GM19468 (cell line): Measurements from ENCODE around the gene MRGPRF.

Experiments used
- ATAC-seq: cut with Tn5 transposase; IDR thresholded peaks from one replicate; pipeline ENCODE4 v1.9.1; 2021; ENCODE audit warnings: mild to moderate bottlenecking, moderate library complexity, moderate number of reproducible peaks; ENCODE audit not compliant: unreplicated experiment; ENCODE audit errors: extremely low read depth

Gene MRGPRF

DNA sequence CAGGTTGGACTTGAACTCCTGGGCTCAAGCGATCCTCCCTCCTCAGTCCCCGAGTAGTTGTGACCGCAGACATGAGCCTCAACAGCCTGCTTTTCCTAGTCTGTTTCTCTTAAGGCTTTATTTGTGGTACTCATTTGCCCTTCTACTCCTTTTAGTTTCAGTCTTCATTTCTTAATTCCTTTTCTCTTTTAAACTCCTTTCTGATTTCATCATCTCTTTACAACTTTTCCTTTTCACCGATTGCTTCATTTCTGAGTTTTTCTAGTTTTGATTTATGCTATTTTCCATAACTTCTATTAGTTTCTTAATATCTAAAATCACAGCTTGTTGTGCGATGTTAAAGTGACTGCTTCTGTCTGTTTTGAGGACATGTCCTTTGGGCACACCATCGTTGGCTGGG is 17.3 kb upstream of the MRGPRF start:
- no peak for ATAC-seq

DNA sequence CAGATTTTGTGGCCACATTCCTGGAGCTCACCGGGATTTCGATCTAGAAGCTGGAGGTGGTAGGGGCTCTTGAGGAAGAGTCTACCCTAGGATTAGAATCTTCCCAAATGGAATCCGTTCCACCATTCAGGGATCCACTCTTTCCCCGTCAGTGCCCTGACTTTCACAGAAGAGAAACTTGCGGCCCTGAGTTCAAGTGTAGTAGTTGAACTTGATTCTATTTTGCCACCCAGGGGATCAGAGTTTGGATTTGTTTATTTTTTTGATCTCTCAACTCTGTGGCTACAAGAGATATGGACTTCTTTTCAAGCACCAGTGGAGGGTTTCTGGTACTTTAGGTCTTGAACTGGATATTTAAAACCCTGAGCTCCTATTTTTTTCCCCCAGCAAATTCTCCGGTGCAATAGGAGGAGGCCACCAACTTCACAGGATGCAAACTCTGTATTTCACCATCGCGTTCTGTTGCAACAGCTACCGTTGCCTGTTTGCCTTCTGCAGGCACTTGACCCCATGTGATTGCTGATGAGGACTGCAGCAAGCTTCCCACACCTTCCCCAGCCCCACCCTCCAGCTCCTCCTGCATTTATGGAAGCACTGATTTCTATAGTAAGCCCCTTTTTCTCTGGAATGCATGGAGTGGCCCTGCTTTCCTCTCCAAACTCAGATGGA is 14.8 kb upstream of the MRGPRF start:
- ATAC-seq = no peak

DNA sequence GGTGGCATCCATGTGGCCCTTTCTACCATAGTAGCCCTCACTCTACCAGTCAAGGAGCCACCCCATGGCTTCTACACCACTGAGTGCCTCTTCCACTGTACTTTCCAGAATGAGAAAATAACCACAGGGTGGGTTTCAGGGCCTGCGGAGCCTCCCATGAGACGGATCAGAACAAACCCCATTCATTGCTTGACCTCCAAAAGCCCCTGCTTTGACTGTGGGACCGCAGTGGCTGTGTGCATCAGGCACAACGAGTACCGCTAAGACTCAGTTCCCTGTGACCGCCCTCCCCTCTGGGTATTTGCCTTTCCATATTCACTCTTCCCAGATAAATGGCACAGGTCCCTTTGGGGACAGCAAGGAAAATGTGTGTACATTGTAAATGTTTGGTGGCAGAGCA is 11.5 kb upstream of the MRGPRF start:
- no peak for ATAC-seq

DNA sequence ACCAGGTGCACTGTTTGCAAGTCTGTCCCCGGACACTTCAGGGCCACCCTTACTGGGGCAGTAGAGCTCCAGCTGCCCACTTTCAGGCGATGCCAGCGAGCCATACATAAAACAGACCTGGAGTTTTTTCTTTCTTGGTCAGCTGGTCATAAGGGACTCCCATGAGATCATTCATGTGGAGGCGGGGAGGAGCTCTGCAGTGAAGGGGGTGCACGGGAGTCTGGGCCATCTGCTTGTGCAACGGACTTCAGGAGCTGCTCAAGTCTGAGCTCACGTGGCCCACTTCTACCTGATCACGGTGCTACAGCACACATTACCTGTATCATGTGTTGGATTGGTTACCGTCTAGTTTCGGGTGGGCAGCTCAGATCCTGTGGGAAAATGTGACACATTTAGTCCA is 9.2 kb upstream of the MRGPRF start:
- no peak for ATAC-seq

DNA sequence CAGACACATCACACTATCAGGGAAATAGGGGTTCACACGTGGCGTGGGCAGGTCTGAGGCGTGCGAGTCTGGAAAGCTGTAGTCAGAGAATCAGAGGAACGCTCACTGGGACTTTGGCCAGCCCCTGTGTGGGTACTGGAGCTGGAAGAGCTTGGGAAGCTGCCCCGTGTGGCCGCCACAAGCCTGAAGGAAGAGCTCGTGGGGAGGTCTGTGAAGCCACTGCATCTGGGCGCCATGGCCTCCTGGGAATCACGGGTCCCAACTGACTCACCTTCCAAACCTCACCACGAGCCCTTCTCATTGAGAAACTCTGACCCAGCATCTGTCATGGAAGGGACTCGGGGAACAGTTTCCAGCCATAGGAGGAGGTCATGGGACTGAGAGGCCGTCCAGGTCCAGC is 5.9 kb upstream of the MRGPRF start:
- ATAC-seq = no peak

DNA sequence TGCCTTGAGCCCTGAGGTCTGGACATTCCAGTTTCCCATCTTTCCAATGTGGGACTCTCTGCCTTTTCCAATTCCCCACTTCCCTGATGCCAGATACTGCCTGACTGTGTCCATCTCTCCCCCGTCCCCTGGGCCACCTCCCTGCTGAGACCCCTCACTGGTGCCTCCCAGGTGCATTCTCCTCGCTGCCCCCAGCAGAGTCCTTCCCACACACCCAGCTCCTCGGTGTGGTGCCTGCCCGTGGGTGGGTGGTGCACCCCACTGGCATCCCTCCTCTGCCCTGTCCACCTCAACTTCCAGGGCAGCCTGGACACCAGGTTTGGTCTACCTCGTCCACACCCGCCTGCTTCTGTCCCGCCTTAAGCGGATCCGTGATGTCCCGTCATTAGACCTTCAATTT is 4.9 kb upstream of the MRGPRF start:
- no peak for ATAC-seq

DNA sequence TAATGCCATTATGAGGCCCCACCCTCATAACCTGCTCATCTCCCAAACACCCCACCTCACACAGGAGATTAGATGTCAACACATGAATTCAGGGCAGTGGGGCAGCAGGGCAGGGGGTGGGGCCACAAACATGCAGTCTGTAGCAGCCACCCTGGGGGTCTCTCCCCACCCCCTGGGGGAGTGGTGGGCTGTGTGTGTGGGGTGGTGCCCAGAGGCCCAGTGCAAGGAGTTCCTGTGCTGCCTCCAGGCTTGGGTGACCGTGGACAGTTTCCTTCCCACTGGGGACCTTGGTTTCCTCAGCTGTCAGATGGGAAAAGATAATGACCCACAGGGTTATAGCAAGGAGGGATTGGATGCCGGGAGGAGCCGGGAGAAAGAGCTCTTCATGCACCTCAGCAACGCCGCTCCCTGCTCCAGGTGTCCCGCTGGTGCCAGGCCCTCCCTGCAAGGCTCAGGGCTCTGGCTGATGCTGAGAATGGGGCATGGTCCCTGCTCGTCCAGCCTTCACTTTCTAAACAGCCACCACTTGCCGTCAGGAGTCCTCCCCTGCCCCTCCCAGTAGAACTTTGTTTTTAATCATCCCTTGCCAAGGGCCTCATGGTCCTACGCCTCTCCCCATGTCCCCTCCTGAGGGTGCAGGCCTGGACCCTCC is 2.0 kb upstream of the MRGPRF start:
- ATAC-seq = no peak

DNA sequence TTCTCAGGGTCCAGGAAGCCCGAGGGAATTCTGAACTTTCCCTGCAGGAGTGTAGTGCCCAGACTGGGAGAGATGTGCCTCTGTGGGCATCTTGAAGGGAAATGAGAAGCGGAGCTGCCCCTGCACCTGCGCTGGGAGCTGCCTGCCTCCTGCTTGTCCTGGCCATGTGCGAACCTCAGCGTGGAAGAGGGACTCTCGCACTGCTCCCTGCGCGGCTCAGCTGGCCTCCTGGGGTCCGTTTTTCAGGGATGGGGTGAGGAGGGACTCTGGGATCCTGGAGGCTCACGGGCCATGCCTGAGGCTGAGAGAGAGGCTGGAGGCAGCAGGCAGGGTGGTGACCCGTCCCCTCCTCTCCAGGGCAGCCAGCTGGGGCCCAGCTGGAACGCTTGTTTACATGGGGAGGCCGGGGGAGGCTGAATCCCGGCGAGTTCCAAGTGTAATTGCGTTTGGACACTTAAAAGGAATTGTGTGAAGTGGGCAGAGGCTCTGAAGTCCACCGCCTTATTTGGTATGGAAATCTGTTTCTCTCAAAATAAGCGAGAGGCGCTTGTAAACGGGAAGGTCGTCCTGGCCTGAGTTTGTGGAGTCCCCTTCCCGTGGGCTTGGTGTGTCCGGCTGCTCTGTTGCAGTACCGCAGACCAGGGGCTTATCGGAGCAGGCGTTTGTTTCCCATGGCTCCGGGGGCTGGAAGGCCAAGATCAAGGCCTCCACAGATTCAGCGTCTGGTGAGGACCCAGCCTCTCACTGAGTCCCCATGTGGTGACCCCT is 1.2 kb upstream of the MRGPRF start:
- ATAC-seq = no peak

DNA sequence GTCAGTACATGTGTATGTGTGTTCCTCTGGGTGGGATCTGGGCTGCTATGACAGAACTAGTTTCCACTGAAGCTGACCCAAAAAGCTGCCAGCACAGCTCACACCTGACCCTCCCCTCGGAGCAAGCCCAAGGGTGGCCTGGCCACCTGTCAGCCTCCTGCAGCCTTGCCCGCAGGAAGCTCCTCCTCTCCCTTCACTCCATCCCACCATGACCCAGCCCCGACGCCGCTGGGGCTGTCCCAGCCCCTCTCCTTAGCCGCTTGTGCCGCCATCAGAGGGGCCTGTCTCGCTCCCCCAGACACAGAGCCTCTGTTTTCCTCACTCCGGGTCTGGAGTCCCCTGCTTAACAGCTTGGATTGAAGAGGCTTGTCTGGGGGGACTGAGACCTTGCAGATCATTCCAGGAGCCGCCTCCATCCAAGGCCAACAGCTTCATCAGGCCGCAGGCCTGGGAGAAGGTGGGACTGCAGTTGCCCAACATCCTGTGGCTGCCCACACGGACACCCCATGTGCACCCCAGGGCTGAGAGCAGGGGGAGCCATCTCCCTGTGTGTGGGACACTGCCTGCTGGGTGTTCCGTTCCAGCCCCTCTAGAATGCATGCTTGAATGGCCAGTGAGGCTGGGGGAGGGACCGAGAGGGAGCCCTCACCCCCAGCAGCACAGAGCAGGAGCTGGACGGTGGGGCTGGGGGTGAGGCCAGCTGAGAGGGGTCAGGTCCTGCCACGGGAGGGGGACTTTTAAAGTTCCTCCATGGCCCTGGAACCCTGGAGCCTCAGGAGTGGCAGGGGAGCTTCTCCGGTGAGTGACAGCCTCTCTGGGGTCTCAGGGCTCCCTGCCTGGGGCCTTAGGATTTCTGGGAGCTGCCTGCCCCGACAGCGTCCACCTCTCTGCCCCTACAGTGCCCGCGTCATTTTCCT is 696 bp downstream of the MRGPRF start:
- ATAC-seq = no peak

DNA sequence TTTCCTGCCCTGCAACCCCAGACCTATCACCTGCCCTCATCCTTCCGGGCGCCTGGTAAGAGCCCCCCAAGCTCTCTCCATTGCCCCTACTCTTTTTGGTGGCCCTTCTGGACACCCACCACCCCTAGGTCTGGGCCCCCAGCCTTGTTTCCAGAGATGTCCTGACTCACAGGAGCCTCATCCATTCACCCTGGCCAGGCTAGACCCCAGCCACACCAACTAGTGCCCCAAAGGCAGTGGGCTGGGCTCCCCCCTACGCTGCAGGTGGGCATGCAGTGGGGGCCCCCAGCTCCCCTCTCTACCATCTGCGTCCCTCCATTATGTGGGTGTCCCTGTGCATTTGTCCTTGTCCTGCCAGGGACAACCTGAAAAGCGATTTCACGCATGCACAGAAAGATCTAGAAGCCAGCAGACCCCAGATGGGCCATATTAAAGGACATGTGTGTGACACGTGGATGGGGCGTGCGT is 1.4 kb downstream of the MRGPRF start:
- ATAC-seq = no peak

DNA sequence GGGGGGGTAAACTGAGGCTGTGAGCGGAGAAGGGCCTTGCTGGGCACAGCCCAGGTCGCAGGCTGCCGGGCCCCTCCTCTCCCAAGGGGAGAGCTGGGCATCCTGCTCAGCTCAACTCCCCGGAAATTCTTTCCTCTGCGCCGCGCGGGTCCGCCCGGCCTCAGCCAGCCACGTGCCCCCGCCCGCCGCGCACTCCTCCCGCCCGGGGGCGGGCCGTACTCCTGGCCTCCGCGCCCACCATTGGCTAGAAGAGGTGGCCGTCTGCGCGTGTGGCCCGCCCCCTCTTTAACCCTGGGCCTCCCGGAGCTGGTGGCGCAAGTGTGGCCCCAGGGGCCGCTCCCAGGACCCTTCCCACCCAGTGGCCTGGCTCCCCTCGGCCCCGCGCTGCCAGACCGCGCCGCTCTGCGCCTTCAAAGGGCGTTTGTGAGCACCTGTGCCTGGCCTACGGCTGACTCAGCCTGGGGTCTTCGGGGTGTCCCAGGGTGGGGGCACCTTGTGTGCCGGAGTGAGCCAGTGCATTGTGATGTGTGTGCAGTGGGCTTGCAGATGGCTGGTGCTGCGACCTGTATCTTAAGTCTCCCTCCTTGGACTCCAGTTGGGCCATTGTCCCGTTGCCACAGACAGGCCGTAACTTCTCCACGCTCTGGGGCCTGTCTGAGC is 2.0 kb downstream of the MRGPRF start:
- ATAC-seq = no peak

DNA sequence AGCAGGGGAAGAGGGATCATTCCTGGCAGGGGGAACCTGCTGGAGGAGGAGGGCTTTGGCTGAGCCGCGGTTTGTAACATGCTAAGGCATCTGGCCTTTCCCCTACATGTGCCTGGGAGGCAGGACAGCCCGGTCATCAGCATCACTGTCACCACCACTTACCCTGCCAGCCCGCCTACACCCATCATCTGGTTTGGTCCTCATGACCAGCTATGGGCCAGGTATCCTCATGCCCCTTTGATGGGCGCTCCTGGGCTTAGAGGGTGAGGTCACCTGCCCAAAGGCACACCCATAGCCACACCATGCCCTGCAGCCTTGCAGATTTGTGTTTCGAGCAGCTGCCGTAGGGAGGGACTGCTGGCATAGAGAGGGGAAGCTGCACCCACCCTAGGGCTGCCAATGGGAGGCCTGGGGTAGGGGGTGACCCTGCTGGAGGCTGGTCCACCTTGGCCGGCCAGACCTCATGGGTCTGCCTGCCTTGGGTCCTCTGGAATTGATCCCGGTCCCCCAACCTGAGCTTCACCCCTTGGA is 2.6 kb downstream of the MRGPRF start:
- no peak for ATAC-seq

DNA sequence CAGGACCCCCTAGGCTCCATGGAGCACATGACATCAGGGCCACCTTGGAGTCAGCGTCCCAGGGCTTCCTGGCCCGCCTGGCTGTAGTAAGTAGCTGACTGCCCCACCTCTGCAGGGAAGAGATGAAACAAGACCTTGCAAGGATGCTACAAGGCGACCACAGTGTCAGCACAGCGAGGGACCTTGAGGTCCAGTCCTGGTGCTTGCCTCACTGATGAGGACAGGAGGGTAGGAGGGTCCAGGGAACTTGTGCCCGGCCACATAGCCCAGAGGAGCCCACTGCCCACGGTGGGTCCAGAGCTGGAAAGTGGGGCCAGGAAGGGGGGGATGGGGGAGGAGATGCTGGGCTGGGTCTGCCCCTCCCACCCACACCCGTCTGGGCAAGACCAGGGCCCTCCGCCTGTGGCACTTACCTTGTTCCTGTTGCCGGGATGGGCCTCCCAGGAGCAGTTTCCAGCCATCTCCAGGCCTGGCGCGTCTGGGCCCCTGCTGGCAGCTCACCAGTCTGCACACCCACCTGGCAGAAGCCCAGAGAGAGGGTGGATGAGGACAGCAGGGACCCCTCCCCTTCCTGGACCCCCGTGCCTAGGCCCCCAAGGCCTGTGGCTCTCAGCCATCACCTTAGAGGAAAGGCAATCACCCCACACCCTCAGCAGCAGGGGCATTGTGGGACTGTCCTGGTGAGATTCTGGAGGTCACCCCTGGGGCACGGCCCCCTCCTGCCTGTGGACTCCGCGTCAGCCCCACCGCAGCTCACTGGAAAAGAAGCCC is 3.4 kb downstream of the MRGPRF start:
- ATAC-seq = no peak

DNA sequence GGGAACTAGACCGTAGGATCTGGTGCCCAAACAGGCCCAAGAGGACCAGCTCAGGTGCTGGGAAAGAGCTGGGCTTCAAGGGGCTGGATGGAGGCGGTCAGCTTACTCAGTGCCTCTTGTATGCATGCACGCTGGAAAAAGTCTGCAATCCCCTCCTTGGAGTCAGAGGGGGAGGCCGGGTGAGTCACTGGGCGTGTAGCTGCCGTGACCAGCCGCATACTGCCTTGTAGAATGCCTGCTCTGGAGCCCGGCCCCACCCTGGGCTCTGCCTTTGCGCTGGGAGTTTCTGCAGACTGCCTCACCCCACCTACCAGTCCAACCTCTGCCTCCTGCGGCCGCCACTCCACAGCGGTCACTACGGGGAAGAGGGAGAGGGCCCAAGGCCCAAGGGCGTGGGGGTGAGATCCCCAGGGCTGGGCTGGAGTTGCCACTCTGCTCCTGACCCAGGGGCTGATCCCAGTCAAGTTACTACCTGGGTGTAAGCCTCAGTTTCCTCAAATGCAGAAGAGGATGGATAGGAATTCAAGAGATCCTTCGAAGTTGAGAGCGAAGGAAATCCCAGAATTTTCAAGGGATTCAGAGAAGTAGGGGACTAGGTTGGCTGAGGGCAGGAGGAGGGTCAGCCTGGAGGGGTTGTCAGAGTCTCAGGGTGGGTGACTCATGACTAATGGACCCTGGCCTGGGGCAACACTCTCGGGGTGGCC is 4.2 kb downstream of the MRGPRF start:
- ATAC-seq = no peak

DNA sequence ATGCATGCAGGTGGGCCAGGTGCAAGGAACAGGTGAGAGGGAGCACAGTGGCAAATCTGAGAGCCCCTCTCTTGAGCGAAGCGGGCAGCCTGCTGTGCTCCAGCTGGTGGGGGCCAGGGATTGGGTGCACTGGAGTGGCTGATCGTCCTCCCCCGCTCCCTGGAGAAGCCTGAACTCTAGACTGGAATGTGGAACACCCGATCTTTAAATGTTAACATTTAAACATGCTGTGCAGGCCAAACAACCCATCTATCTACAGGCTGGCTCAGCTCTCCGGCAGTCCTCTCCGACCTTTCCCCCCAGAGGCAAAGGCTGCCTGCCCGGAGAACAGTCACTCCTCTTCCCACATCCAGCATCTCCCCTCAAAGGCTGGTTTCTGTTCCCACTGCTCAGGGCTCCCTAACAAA is 5.1 kb downstream of the MRGPRF start:
- ATAC-seq = no peak

DNA sequence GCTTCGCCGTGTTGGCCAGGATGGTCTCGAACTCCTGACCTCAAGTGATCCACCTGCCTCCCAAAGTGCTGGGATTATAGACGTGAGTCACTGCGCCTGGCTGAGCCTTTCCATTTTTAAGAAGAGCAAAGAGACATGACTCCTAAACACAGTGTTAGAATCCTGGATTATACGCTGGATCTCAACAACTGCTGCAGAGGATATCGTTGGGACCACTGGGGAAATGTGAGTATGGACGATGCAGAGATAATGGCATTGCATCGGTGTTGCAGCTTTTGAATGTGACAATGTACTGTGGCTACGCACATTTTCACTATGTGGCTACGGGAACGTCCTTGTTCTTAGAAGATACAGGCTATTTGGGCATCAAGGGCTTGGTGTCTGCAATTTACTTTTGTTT is 6.2 kb downstream of the MRGPRF start:
- no peak for ATAC-seq

DNA sequence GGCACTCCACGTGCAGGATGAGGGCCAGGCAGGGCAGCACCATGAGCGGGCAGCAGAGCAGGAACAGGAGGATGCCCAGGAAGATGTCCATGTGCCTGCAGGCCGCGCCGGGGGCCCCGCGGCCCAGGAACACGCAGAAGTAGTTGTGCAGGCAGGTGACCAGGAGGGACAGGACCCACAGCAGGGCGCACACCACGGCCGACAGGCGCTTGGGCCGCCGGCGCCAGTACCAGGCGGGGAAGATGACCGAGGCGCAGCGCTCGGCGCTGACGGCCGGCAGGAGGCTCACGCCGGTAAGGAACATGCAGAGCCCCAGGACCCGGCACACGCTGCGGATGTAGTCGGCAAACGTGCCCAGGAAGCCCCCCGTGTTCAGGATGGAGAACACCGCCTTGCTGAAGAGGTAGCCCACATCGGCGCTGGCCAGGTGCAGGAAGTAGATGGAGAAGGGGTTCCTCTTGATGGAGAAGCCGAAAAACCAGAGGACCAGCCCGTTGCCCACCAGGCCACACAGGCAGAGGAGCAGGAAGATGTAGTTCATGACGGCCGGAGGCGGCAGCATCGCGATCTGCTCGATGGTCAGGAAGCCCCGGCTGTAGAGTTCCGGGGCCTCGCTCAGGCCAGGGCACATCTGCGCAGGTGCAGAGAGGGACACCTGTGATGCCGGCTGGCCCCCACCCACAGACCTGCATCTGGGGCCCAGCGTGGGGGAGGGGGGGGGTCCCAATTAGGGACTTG is 7.2 kb downstream of the MRGPRF start:
- no peak for ATAC-seq

DNA sequence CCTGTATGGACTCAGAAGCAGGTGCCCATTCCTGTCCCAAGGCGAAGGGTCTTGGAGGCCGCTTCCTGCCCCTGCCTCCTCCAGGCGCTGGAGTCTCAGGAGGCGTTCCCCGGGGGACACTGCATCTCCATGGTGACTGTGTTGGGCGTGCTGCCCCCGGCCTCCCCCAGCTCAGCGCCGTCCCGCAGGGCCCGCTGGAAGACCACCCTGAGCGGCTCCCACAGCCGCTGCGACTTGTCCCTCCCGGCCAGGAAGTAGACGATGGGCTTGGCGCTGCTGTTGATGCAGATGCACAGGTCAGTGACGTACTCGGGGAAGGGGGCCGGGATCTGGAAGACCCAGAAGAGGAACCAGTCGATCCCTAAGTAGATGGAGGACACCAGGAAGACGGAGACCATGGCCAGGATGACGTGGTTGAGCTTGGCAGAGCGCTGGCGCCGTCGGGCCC is 7.8 kb downstream of the MRGPRF start:
- ATAC-seq = no peak
